Medulla oblongata (tissue), 1 donor: ENCODE results near the gene RFTN2.

Source experiments
- DNase-seq: peaks from one replicate; pipeline ENCODE4 v3.0.0-alpha.2; 2015; ENCODE audit errors: extremely low spot score

Gene RFTN2

GRCh38 chr2:197548582-197548981, 126.8 kb downstream of the RFTN2 start:
- no peak for DNase-seq

- no peak for DNase-seq
Observed at GRCh38 chr2:197547163-197547900, 128.1 kb downstream of the RFTN2 start.

DNA sequence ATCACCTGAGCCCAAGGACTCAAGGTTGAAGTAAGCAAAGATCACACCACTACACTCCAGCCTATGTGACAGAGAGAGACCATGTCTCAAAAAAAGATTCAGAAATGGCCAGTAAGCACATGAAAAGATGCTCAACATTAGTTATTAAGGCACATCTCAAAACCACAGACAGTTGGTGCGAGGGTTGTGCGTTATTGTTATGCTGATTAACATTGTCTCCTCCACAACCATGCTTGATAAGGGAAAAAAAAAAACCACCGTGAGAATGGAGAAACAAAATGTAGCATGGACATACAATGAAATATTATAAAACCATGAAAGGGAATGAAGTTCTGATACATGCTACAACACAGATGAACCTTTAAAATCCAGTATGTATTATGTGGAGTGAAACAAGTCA, 132.2 kb downstream of the RFTN2 start:
- DNase-seq: no peak

GRCh38 chr2:197539734-197540133, 135.7 kb downstream of the RFTN2 start:
- no peak for DNase-seq

DNA sequence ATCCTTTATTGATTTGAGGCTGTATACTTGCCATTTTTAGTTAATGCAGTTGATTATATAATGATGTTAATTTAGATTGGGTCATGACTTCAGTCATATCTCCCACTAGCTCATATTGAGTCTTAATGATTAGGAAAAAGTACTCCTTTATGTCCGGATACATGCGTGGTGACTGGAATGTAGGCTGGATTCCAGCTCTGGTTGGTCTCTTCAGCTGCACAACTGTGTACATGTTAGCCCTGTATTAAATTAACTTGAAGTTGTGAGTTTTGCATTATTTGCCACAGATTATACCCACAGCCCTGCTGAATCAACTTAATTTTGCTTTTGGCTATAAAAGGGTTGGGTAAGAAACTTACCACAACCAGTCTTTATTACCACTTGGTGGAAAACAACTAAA, 137.0 kb downstream of the RFTN2 start:
- no peak for DNase-seq
